Measurements from ENCODE around the gene EFCC1. TPM values are rescaled to one million over a fixed set of nuclear protein-coding genes. Genes with fewer than 3 reads are reported as not detected.

EFCC1 gene
- total RNA-seq, 2 experiments from 2014 or later = not detected

- no TSS peak for BruUV-seq (replicated peaks)
- Histone ChIP-seq H3K79me2 (ENCODE audit: insufficient read depth, low read depth, low read length) (no peaks in the 10 kb centered on the region), H3K36me3 (ENCODE audit: insufficient read depth, low read length) (no peaks in the 10 kb centered on the region), H3K27ac (ENCODE audit: low read depth, low read length, poor library complexity, severe bottlenecking) (no peak overlapping the region), H2AFZ (ENCODE audit: low read length) (no peak overlapping the region), H3K9me3 (ENCODE audit: low read length) (no peaks in the 10 kb centered on the region), H3K4me3 (ENCODE audit: low read depth, low read length, poor library complexity, severe bottlenecking) (no peak overlapping the region), H3K4me2 (ENCODE audit: low read length) (no peak overlapping the region), H3K9me2 (ENCODE audit: insufficient read depth, low read length) (no peaks in the 10 kb centered on the region), H4K20me1 (ENCODE audit: insufficient read depth, low read length) (no peaks in the 10 kb centered on the region), H3K4me1 (ENCODE audit: insufficient read depth, low read length, poor library complexity, severe bottlenecking) (peaks cover 9% of the 10 kb centered on the region)
- no peak for DNase-seq (ENCODE audit: low spot score)
- POLR2A ChIA-PET = no interaction called here
- TF ChIP-seq, protein P1, sequence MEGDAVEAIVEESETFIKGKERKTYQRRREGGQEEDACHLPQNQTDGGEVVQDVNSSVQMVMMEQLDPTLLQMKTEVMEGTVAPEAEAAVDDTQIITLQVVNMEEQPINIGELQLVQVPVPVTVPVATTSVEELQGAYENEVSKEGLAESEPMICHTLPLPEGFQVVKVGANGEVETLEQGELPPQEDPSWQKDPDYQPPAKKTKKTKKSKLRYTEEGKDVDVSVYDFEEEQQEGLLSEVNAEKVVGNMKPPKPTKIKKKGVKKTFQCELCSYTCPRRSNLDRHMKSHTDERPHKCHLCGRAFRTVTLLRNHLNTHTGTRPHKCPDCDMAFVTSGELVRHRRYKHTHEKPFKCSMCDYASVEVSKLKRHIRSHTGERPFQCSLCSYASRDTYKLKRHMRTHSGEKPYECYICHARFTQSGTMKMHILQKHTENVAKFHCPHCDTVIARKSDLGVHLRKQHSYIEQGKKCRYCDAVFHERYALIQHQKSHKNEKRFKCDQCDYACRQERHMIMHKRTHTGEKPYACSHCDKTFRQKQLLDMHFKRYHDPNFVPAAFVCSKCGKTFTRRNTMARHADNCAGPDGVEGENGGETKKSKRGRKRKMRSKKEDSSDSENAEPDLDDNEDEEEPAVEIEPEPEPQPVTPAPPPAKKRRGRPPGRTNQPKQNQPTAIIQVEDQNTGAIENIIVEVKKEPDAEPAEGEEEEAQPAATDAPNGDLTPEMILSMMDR (conservative IDR thresholded peaks at IDR 0.05; ENCODE audit: low read length) = no peak
- TF ChIP-seq EZH2phosphoT487 (IDR thresholded peaks at IDR 0.05; ENCODE audit: borderline replicate concordance, low read depth, low read length) = no peak
- CTCF ChIA-PET (ENCODE audit: unreplicated experiment) = no interaction called here
- intact Hi-C loops (cut with micrococcal nuclease; ENCODE audit: unreplicated experiment) = loop anchor here (10.0 kb wide), 1 partner anchor 340 kb away; a partner anchor contains a TSS
Observed at GRCh38 chr3:128975276-128975675, 25.8 kb upstream of the EFCC1 start.

DNA sequence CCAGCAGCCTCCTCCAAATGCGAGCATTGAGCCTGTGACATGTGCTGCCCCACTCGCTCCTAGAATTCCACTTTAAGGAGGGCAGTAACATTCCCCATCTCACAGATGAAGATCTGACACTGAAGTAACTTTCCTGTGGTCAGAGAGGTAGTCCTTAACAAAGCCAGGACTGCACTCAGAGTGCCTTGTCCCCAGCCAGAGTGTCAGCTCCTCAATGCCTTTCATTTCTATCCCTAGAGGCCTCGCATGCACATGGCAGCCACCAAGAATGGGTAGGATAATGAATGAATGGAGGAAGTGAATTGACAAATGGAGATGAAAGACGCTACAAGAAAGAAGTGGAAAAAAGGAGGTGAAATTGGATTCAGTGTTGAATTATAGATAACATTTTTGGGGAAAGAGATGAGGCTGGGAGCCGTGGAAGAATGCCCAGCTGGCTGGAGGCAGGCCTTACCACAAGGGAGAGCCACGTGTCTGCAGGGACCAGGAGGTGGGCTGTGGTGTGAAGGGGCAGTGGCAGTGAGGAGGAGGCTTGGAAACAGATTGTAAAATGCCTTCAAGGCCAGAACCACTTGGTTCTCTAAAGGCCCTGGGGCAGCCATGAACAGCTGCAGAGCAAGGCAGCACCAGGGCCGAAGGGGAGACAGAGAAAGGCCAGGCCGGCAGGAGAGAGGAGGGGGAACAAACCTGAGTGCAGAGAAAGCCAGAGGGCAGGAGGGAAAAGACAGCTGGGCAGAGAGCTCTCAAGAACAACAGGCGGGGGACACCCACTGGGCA, 17.6 kb upstream of the EFCC1 start:
- no peak overlapping the region for H2AFZ ChIP-seq (ENCODE audit: low read length)
- no peak for TF ChIP-seq EZH2phosphoT487 (IDR thresholded peaks at IDR 0.05; ENCODE audit: borderline replicate concordance, low read depth, low read length)
- TF ChIP-seq, protein P1 (conservative IDR thresholded peaks at IDR 0.05; ENCODE audit: low read length) = no peak
- H3K9me3 ChIP-seq (ENCODE audit: low read length) = no peaks in the 10 kb centered on the region
- no TSS peak for BruUV-seq (replicated peaks)
- H3K4me3 ChIP-seq (ENCODE audit: low read depth, low read length, poor library complexity, severe bottlenecking) = no peak overlapping the region
- no peak overlapping the region for H3K4me2 ChIP-seq (ENCODE audit: low read length)
- H3K36me3 ChIP-seq (ENCODE audit: insufficient read depth, low read length) = no peaks in the 10 kb centered on the region
- H3K4me1 ChIP-seq (ENCODE audit: insufficient read depth, low read length, poor library complexity, severe bottlenecking) = no peaks in the 10 kb centered on the region
- DNase-seq (ENCODE audit: low spot score) = no peak
- POLR2A ChIA-PET = no interaction called here
- H3K9me2 ChIP-seq (ENCODE audit: insufficient read depth, low read length) = no peaks in the 10 kb centered on the region
- no peaks in the 10 kb centered on the region for H4K20me1 ChIP-seq (ENCODE audit: insufficient read depth, low read length)
- intact Hi-C loops (cut with micrococcal nuclease; ENCODE audit: unreplicated experiment) = no loop called here
- no peaks in the 10 kb centered on the region for H3K79me2 ChIP-seq (ENCODE audit: insufficient read depth, low read depth, low read length)
- CTCF ChIA-PET (ENCODE audit: unreplicated experiment) = no interaction called here
- no peak overlapping the region for H3K27ac ChIP-seq (ENCODE audit: low read depth, low read length, poor library complexity, severe bottlenecking)

DNA sequence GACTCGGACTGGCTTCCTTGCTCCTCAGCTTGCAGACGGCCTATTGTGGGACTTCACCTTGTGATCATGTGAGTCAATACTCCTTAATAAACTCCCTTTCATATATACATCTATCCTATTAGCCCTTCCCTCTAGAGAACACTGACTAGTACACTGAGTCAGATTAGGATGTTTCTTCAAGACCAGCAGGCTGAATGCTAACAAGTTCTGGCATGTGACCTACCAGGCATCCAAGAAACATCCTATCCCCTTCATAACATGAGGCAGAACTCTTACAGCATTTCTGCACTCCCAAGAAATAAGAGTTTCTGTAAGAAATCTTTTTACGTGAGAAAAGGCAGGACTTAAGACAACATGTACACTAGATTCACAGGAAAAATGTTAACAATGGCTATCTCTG, 16.5 kb upstream of the EFCC1 start:
- Histone ChIP-seq H2AFZ (ENCODE audit: low read length) (no peak overlapping the region), H3K27ac (ENCODE audit: low read depth, low read length, poor library complexity, severe bottlenecking) (no peak overlapping the region), H3K9me2 (ENCODE audit: insufficient read depth, low read length) (no peaks in the 10 kb centered on the region), H3K4me1 (ENCODE audit: insufficient read depth, low read length, poor library complexity, severe bottlenecking) (no peaks in the 10 kb centered on the region), H3K4me3 (ENCODE audit: low read depth, low read length, poor library complexity, severe bottlenecking) (no peak overlapping the region), H3K4me2 (ENCODE audit: low read length) (no peak overlapping the region), H4K20me1 (ENCODE audit: insufficient read depth, low read length) (no peaks in the 10 kb centered on the region), H3K79me2 (ENCODE audit: insufficient read depth, low read depth, low read length) (no peaks in the 10 kb centered on the region), H3K36me3 (ENCODE audit: insufficient read depth, low read length) (no peaks in the 10 kb centered on the region), H3K9me3 (ENCODE audit: low read length) (no peaks in the 10 kb centered on the region)
- CTCF ChIA-PET (ENCODE audit: unreplicated experiment) = no interaction called here
- no peak for DNase-seq (ENCODE audit: low spot score)
- BruUV-seq (replicated peaks) = no TSS peak
- POLR2A ChIA-PET = interaction anchor here (0.6 kb wide), 1 partner anchor 15 kb away, joined by 3 read pairs; no protein-coding TSS in a partner anchor
- TF ChIP-seq, protein P1 (conservative IDR thresholded peaks at IDR 0.05; ENCODE audit: low read length) = no peak
- intact Hi-C loops (cut with micrococcal nuclease; ENCODE audit: unreplicated experiment) = no loop called here

Measured in OCI-LY7 (cell line).